ENCODE data around the gene CCDC182. TPM values are rescaled to one million over a fixed set of nuclear protein-coding genes. Genes with fewer than 3 reads are reported as not detected.

CCDC182 gene
- total and polyA plus RNA-seq, 4 donors: not detected

- Histone ChIP-seq H3K27me3 (ENCODE audit: control insufficient read depth, insufficient read depth, low read length) (no peaks in the 10 kb centered on the region), H3K4me3 (ENCODE audit: low read depth, low read length) (no peak overlapping the region), H3K27ac (ENCODE audit: low read depth, low read length) (no peak overlapping the region), H3K4me1 (ENCODE audit: control insufficient read depth, insufficient read depth, low read length) (peaks cover 18% of the 10 kb centered on the region), H3K36me3 (ENCODE audit: control insufficient read depth, insufficient read depth, low read length) (no peaks in the 10 kb centered on the region), H3K9me3 (ENCODE audit: control insufficient read depth, insufficient read depth, low read length) (no peaks in the 10 kb centered on the region)
- WGBS (ENCODE audit: insufficient coverage): 30% methylated on average over 1 of the region's 2 CpGs
- no peak for DNase-seq (ENCODE audit: low read depth in 4 of 6, low spot score in 6 of 6)
These were observed 34.6 kb upstream of the CCDC182 start for GRCh38 chr17:57779706-57780105.

- H3K4me1 ChIP-seq (ENCODE audit: control insufficient read depth, insufficient read depth, low read length): peaks cover 15% of the 10 kb centered on the region
- no peak overlapping the region for H3K4me3 ChIP-seq (ENCODE audit: low read depth, low read length)
- H3K27ac ChIP-seq (ENCODE audit: low read depth, low read length): no peak overlapping the region
- H3K27me3 ChIP-seq (ENCODE audit: control insufficient read depth, insufficient read depth, low read length): no peaks in the 10 kb centered on the region
- DNase-seq (ENCODE audit: low read depth in 4 of 6, low spot score in 6 of 6): no peak
- WGBS (ENCODE audit: insufficient coverage): 97% methylated on average over 4 of the region's 6 CpGs
- H3K36me3 ChIP-seq (ENCODE audit: control insufficient read depth, insufficient read depth, low read length): no peaks in the 10 kb centered on the region
- H3K9me3 ChIP-seq (ENCODE audit: control insufficient read depth, insufficient read depth, low read length): no peaks in the 10 kb centered on the region
These were observed 33.2 kb upstream of the CCDC182 start for GRCh38 chr17:57778306-57778705.

- no peaks in the 10 kb centered on the region for H3K36me3 ChIP-seq (ENCODE audit: control insufficient read depth, insufficient read depth, low read length)
- H3K4me1 ChIP-seq (ENCODE audit: control insufficient read depth, insufficient read depth, low read length): no peaks in the 10 kb centered on the region
- 78% methylated on average over 8 of the region's 12 CpGs for WGBS (ENCODE audit: insufficient coverage)
- H3K4me3 ChIP-seq (ENCODE audit: low read depth, low read length): no peak overlapping the region
- DNase-seq (ENCODE audit: low read depth in 4 of 6, low spot score in 6 of 6): no peak
- H3K27ac ChIP-seq (ENCODE audit: low read depth, low read length): no peak overlapping the region
- H3K9me3 ChIP-seq (ENCODE audit: control insufficient read depth, insufficient read depth, low read length): no peaks in the 10 kb centered on the region
- no peaks in the 10 kb centered on the region for H3K27me3 ChIP-seq (ENCODE audit: control insufficient read depth, insufficient read depth, low read length)
These were observed 31.3 kb upstream of the CCDC182 start for GRCh38 chr17:57776366-57776765.

GRCh38 chr17:57774872-57775271 lies 29.8 kb upstream of the CCDC182 start:
- Histone ChIP-seq H3K36me3 (ENCODE audit: control insufficient read depth, insufficient read depth, low read length) (no peaks in the 10 kb centered on the region), H3K27me3 (ENCODE audit: control insufficient read depth, insufficient read depth, low read length) (no peaks in the 10 kb centered on the region), H3K4me1 (ENCODE audit: control insufficient read depth, insufficient read depth, low read length) (no peaks in the 10 kb centered on the region), H3K27ac (ENCODE audit: low read depth, low read length) (no peak overlapping the region), H3K4me3 (ENCODE audit: low read depth, low read length) (no peak overlapping the region), H3K9me3 (ENCODE audit: control insufficient read depth, insufficient read depth, low read length) (no peaks in the 10 kb centered on the region)
- DNase-seq (ENCODE audit: low read depth in 4 of 6, low spot score in 6 of 6): no peak
- 100% methylated on average over 2 of the region's 4 CpGs for WGBS (ENCODE audit: insufficient coverage)

GRCh38 chr17:57773557-57773956 lies 28.5 kb upstream of the CCDC182 start:
- H3K27me3 ChIP-seq (ENCODE audit: control insufficient read depth, insufficient read depth, low read length): no peaks in the 10 kb centered on the region
- H3K4me3 ChIP-seq (ENCODE audit: low read depth, low read length): no peak overlapping the region
- no peak overlapping the region for H3K27ac ChIP-seq (ENCODE audit: low read depth, low read length)
- H3K9me3 ChIP-seq (ENCODE audit: control insufficient read depth, insufficient read depth, low read length): no peaks in the 10 kb centered on the region
- H3K4me1 ChIP-seq (ENCODE audit: control insufficient read depth, insufficient read depth, low read length): no peaks in the 10 kb centered on the region
- H3K36me3 ChIP-seq (ENCODE audit: control insufficient read depth, insufficient read depth, low read length): no peaks in the 10 kb centered on the region
- no peak for DNase-seq (ENCODE audit: low read depth in 4 of 6, low spot score in 6 of 6)
- 71% methylated on average over 1 of the region's 4 CpGs for WGBS (ENCODE audit: insufficient coverage)

GRCh38 chr17:57772774-57773173 lies 27.7 kb upstream of the CCDC182 start:
- Histone ChIP-seq H3K27me3 (ENCODE audit: control insufficient read depth, insufficient read depth, low read length) (no peaks in the 10 kb centered on the region), H3K4me3 (ENCODE audit: low read depth, low read length) (no peak overlapping the region), H3K36me3 (ENCODE audit: control insufficient read depth, insufficient read depth, low read length) (no peaks in the 10 kb centered on the region), H3K27ac (ENCODE audit: low read depth, low read length) (no peak overlapping the region), H3K9me3 (ENCODE audit: control insufficient read depth, insufficient read depth, low read length) (no peaks in the 10 kb centered on the region), H3K4me1 (ENCODE audit: control insufficient read depth, insufficient read depth, low read length) (no peaks in the 10 kb centered on the region)
- DNase-seq (ENCODE audit: low read depth in 4 of 6, low spot score in 6 of 6): no peak
- WGBS (ENCODE audit: insufficient coverage): 85% methylated on average over 7 of the region's 7 CpGs

- DNase-seq (ENCODE audit: low read depth in 4 of 6, low spot score in 6 of 6): no peak
- H3K27me3 ChIP-seq (ENCODE audit: control insufficient read depth, insufficient read depth, low read length): peaks cover 3% of the 10 kb centered on the region
- 84% methylated on average over 3 of the region's 6 CpGs for WGBS (ENCODE audit: insufficient coverage)
- no peak overlapping the region for H3K4me3 ChIP-seq (ENCODE audit: low read depth, low read length)
- no peaks in the 10 kb centered on the region for H3K9me3 ChIP-seq (ENCODE audit: control insufficient read depth, insufficient read depth, low read length)
- H3K4me1 ChIP-seq (ENCODE audit: control insufficient read depth, insufficient read depth, low read length): peaks cover 5% of the 10 kb centered on the region
- H3K36me3 ChIP-seq (ENCODE audit: control insufficient read depth, insufficient read depth, low read length): no peaks in the 10 kb centered on the region
- no peak overlapping the region for H3K27ac ChIP-seq (ENCODE audit: low read depth, low read length)
These were observed 22.5 kb upstream of the CCDC182 start for GRCh38 chr17:57767561-57767960.

- peaks cover 6% of the 10 kb centered on the region for H3K27me3 ChIP-seq (ENCODE audit: control insufficient read depth, insufficient read depth, low read length)
- H3K4me1 ChIP-seq (ENCODE audit: control insufficient read depth, insufficient read depth, low read length): peaks cover 11% of the 10 kb centered on the region
- H3K36me3 ChIP-seq (ENCODE audit: control insufficient read depth, insufficient read depth, low read length): no peaks in the 10 kb centered on the region
- H3K27ac ChIP-seq (ENCODE audit: low read depth, low read length): no peak overlapping the region
- H3K9me3 ChIP-seq (ENCODE audit: control insufficient read depth, insufficient read depth, low read length): no peaks in the 10 kb centered on the region
- no peak overlapping the region for H3K4me3 ChIP-seq (ENCODE audit: low read depth, low read length)
- WGBS (ENCODE audit: insufficient coverage): 88% methylated on average over 2 of the region's 2 CpGs
- no peak for DNase-seq (ENCODE audit: low read depth in 4 of 6, low spot score in 6 of 6)
These were observed 21.3 kb upstream of the CCDC182 start for GRCh38 chr17:57766318-57766943.

- H3K9me3 ChIP-seq (ENCODE audit: control insufficient read depth, insufficient read depth, low read length): no peaks in the 10 kb centered on the region
- H3K36me3 ChIP-seq (ENCODE audit: control insufficient read depth, insufficient read depth, low read length): no peaks in the 10 kb centered on the region
- peak in 2 of 6 donors; percentile 54 to 66 for DNase-seq (ENCODE audit: low read depth in 4 of 6, low spot score in 6 of 6)
- H3K4me1 ChIP-seq (ENCODE audit: control insufficient read depth, insufficient read depth, low read length): peaks cover 11% of the 10 kb centered on the region
- no peak overlapping the region for H3K4me3 ChIP-seq (ENCODE audit: low read depth, low read length)
- H3K27ac ChIP-seq (ENCODE audit: low read depth, low read length): no peak overlapping the region
- WGBS (ENCODE audit: insufficient coverage): 34% methylated on average over 16 of the region's 19 CpGs
- peaks cover 6% of the 10 kb centered on the region for H3K27me3 ChIP-seq (ENCODE audit: control insufficient read depth, insufficient read depth, low read length)
These were observed 17.6 kb upstream of the CCDC182 start for GRCh38 chr17:57762452-57763395.

GRCh38 chr17:57761887-57762286 lies 16.8 kb upstream of the CCDC182 start:
- no peaks in the 10 kb centered on the region for H3K36me3 ChIP-seq (ENCODE audit: control insufficient read depth, insufficient read depth, low read length)
- DNase-seq (ENCODE audit: low read depth in 4 of 6, low spot score in 6 of 6): no peak
- H3K27me3 ChIP-seq (ENCODE audit: control insufficient read depth, insufficient read depth, low read length): peaks cover 6% of the 10 kb centered on the region
- H3K4me1 ChIP-seq (ENCODE audit: control insufficient read depth, insufficient read depth, low read length): peaks cover 8% of the 10 kb centered on the region
- no peak overlapping the region for H3K27ac ChIP-seq (ENCODE audit: low read depth, low read length)
- whole genome bisulfite sequencing (ENCODE audit: insufficient coverage): 71% methylated on average over 7 of the region's 8 CpGs
- no peaks in the 10 kb centered on the region for H3K9me3 ChIP-seq (ENCODE audit: control insufficient read depth, insufficient read depth, low read length)
- no peak overlapping the region for H3K4me3 ChIP-seq (ENCODE audit: low read depth, low read length)

Measured in spinal cord (tissue), 10 donors.